Measurements from ENCODE around the gene ZFC3H1.

DNA sequence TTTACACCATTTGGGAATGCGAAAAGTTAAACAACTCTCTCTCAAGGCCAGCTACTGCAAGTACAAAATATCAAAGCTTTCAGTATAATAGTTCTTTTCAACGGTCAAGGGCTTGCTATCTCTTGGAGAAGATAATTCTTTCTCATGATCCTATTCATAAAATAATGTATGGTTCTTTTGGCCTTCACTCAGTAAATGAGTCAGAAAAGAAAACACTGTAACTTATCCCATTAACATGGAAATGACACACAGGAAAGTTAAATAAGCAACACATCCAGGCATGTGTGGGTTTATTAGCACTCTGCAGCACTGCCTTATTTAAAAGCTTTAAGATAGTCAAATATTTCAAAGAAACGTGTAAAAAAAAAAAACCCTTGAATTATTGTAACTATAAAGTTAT is 36.9 kb downstream of the ZFC3H1 start:
- TF ChIP-seq, protein P1, sequence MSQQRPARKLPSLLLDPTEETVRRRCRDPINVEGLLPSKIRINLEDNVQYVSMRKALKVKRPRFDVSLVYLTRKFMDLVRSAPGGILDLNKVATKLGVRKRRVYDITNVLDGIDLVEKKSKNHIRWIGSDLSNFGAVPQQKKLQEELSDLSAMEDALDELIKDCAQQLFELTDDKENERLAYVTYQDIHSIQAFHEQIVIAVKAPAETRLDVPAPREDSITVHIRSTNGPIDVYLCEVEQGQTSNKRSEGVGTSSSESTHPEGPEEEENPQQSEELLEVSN (IDR thresholded peaks at IDR 0.05), result no peak
- TF ChIP-seq POLR2A (IDR thresholded peaks at IDR 0.05; ENCODE audit: control extremely low read depth in 1 of 2, low read depth in 2 of 2, low read length in 2 of 2), result no peak
- no peak for TF ChIP-seq EZH2 (IDR thresholded peaks at IDR 0.05; ENCODE audit: low read depth, low read length, severe bottlenecking)
- TF ChIP-seq SIN3A (conservative IDR thresholded peaks at IDR 0.05 in 1 of 2, IDR thresholded peaks at IDR 0.05 in 1 of 2; ENCODE audit: low read depth in 1 of 2, low read length in 2 of 2), result no peak
- TF ChIP-seq YY1 (IDR thresholded peaks at IDR 0.05; ENCODE audit: low read depth, low read length), result no peak
- no peak for TF ChIP-seq POLR2AphosphoS5 (IDR thresholded peaks at IDR 0.05; ENCODE audit: low read depth, low read length)
- no peak for TF ChIP-seq GABPA (IDR thresholded peaks at IDR 0.05; ENCODE audit: borderline replicate concordance, insufficient read depth, low read length)
- TF ChIP-seq RAD21 (IDR thresholded peaks at IDR 0.05 in 1 of 2, conservative IDR thresholded peaks at IDR 0.05 in 1 of 2; ENCODE audit: low read depth in 2 of 2, low read length in 2 of 2), result no peak
- TF ChIP-seq KDM5A (IDR thresholded peaks at IDR 0.05; ENCODE audit: low read length), result no peak
- TF ChIP-seq, protein P2, sequence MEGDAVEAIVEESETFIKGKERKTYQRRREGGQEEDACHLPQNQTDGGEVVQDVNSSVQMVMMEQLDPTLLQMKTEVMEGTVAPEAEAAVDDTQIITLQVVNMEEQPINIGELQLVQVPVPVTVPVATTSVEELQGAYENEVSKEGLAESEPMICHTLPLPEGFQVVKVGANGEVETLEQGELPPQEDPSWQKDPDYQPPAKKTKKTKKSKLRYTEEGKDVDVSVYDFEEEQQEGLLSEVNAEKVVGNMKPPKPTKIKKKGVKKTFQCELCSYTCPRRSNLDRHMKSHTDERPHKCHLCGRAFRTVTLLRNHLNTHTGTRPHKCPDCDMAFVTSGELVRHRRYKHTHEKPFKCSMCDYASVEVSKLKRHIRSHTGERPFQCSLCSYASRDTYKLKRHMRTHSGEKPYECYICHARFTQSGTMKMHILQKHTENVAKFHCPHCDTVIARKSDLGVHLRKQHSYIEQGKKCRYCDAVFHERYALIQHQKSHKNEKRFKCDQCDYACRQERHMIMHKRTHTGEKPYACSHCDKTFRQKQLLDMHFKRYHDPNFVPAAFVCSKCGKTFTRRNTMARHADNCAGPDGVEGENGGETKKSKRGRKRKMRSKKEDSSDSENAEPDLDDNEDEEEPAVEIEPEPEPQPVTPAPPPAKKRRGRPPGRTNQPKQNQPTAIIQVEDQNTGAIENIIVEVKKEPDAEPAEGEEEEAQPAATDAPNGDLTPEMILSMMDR (IDR thresholded peaks at IDR 0.05; ENCODE audit: control extremely low read depth in 1 of 3, insufficient read depth in 1 of 3, low read depth in 1 of 3, low read length in 3 of 3), result no peak
- TF ChIP-seq, protein P3, sequence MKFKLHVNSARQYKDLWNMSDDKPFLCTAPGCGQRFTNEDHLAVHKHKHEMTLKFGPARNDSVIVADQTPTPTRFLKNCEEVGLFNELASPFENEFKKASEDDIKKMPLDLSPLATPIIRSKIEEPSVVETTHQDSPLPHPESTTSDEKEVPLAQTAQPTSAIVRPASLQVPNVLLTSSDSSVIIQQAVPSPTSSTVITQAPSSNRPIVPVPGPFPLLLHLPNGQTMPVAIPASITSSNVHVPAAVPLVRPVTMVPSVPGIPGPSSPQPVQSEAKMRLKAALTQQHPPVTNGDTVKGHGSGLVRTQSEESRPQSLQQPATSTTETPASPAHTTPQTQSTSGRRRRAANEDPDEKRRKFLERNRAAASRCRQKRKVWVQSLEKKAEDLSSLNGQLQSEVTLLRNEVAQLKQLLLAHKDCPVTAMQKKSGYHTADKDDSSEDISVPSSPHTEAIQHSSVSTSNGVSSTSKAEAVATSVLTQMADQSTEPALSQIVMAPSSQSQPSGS (IDR thresholded peaks at IDR 0.05; ENCODE audit: low read length), result no peak
- TF ChIP-seq CEBPB (IDR thresholded peaks at IDR 0.05; ENCODE audit: low read depth, low read length), result no peak
- no peak for TF ChIP-seq RBBP5 (IDR thresholded peaks at IDR 0.05; ENCODE audit: borderline replicate concordance, low read depth, low read length)
- TF ChIP-seq CHD2 (IDR thresholded peaks at IDR 0.05; ENCODE audit: low read length), result no peak

Data from H1 (cell line).